ENCODE results near the gene HSPA1A.

Gene HSPA1A

GRCh38 chr6:31865205-31866118 is 50.1 kb downstream of the HSPA1A start:
- TF ChIP-seq EP300 (IDR thresholded peaks at IDR 0.05; ENCODE audit: borderline replicate concordance) = no peak
- no peak for TF ChIP-seq ZBTB7A (IDR thresholded peaks at IDR 0.05; ENCODE audit: low read depth)
- no peak for TF ChIP-seq FOXM1 (IDR thresholded peaks at IDR 0.05; ENCODE audit: borderline replicate concordance, low read depth)
- no peak for TF ChIP-seq YY1 (IDR thresholded peaks at IDR 0.05; ENCODE audit: low read depth)
- no peak for TF ChIP-seq REST (IDR thresholded peaks at IDR 0.05; ENCODE audit: low read depth)
- no peak for TF ChIP-seq EGR1 (IDR thresholded peaks at IDR 0.05)
- TF ChIP-seq RAD21 (IDR thresholded peaks at IDR 0.05; ENCODE audit: low read depth) = no peak
- TF ChIP-seq NFIC (IDR thresholded peaks at IDR 0.05) = no peak
- TF ChIP-seq USF1 (IDR thresholded peaks at IDR 0.05) = no peak
- TF ChIP-seq CREB1 (IDR thresholded peaks at IDR 0.05; ENCODE audit: low read depth) = no peak
- TF ChIP-seq TCF12 (IDR thresholded peaks at IDR 0.05; ENCODE audit: low read depth) = no peak
